Left renal pelvis (tissue), 4 donors: ENCODE data around the gene NHS. TPM values are rescaled to one million over a fixed set of nuclear protein-coding genes. Genes with fewer than 3 reads are reported as not detected.

Experiments used
- DNase-seq, 4 donors: peaks; one replicate each; pipeline ENCODE4 v3.0.0-alpha.2; 2013; ENCODE audit warnings: low read depth in 4 of 4, low spot score in 3 of 4
- polyA plus RNA-seq, 4 donors: library from polyadenylated mRNA; unstranded; fragments of 120-200 nt; gene quantifications; one replicate each; pipeline ENCODE4 v1.2.1, GENCODE V29; 2013; ENCODE audit not compliant: insufficient read length in 4 of 4

Gene NHS
- polyA plus RNA-seq, 4 donors = 15.5 to 20.0 (median 19.0) TPM

DNA sequence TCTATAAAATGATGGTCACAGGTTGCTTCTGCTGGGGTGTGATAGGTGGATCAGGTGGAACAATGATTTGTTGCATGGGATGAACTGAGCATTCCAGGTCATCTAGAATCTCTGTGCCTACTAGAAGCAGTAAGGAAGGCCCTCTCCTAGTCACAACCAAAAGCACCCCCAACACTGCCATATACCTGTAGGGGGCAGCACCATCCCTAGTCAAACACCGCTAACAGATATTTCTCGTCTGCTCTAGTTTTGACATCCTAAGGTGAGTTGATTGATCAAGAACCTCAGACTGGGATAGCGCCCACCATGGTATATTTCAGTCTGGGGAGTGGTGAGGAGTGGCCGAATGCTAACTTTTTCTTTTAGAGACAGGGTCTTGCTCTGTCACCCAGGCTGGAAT, 160.2 kb downstream of the NHS start:
- no peak for DNase-seq

DNA sequence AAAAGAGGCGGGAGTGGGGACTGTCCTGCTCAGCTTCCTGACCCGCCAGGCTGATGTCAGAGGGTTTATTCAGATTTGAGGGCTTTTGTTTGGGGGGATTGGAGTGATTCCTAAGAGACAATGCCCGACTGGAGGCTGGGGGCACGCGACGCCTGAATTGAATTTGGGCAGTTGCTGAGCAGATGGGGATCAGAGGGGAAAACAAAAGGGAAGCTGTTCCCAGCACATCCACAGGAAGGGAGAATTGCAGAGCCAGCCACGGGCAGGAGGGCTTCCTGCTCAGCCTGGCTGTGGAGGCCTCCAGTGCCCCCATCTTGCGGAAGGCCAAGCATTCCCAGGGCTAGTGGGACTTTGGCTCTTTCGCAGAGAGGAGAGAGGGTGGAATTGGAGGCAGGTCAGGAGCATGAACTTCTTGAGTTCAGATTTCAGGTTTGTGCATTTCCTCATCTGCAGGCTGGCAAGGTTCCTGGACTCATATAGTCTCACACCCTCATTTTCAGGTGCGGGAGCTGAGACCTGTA, 162.8 kb downstream of the NHS start:
- DNase-seq = no peak

GRCh38 chrX:17542123-17542522, 167.1 kb downstream of the NHS start:
- no peak for DNase-seq

- no peak for DNase-seq
Observed at GRCh38 chrX:17544821-17545220, 169.8 kb downstream of the NHS start.

- no peak for DNase-seq
Observed at GRCh38 chrX:17546356-17546755, 171.4 kb downstream of the NHS start.

GRCh38 chrX:17547658-17548057, 172.7 kb downstream of the NHS start:
- DNase-seq = no peak

DNA sequence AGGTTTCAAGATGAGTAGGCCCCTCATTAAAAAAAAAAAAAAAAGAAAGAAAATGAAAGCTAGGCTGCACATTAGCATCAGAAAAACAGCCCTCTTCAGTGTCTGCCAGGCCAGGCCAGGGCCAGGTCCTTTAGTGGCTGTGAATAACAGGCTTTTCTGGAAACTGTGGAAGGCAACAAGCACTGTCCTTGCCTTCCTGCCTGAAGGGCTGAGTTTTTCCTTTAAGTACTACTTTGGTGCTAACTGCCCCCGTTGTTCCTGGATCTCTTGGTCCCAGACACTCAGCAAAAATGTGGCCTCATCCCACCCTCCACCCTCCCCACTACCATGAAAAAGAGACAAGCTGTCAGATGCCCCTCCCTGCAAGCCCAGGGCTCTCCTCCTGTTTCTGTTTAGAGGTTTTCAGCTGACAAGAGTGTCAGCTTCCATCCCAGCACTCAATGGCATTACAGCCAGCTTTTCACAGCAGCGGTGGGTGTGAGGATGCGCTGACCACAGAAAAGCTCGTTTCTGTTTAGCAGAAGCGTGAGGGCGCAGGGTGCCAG, 174.2 kb downstream of the NHS start:
- no peak for DNase-seq

GRCh38 chrX:17550011-17550410, 175.0 kb downstream of the NHS start:
- DNase-seq = no peak

DNA sequence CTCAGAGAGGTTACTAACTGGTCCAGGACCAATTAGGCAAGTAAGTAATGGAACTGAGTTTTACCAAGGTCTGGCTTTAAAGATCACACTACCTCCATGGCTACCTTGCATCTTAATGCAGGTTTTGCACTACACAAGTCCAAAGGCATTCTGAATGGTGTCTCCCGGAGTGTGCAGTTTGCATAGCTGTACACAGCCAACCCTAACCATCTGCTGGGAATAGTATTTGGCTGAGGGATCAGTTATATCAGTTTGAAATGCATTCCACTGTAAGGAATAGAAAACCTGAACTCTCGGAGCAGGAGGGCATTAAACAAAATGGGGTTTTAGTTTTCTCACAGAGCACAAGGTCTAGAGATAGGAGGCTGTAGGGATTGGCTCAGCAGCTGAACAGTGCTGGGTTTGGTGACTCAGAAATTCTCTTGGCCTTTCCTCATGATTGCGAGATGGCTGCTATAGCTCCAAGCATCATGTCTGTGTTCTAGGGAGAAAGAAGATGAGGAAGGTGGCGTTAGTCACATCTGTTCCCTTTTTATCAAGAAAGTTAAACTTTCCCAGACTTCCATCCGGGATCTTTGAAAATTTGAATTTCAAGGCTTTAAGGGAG, 177.1 kb downstream of the NHS start:
- DNase-seq = no peak

DNA sequence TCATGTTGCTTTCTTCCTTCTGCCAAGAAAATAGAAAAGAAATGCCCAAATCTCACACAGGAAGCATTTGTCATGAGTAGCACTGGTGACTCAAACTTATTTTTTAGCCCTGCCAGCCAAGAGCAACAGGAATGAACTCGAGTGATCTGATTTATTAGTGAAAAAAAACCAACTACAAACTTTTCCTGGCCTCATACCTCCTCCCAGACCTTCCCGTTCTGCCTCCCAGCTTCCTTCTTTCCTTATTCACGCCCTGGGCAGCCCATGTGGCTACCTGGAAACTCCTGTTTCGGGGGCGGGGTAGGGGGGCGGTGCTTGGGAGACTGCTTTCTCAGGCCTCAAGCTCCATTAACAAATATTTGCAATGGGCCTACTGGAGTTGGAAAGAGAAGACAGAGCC, 178.5 kb downstream of the NHS start:
- no peak for DNase-seq

GRCh38 chrX:17553961-17554482, 179.0 kb downstream of the NHS start:
- DNase-seq = no peak

DNA sequence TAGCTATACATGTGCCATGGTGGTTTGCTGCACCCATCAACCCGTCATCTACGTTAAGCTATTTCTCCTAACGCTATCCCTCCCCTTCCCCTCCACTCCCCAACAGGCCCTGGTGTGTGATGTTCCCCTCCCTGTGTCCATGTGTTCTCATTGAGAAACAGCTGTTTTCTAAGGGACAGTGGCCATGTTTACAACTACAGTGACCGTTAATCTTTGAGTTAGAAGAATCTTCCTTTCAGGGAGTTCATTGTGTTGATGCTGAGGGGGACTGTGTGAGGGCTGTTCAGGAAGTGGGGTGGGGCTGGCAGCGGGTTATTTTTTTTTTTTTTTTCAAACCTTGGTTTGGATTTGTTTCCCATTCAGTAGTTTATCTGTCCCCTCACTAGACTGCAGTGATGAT, 179.9 kb downstream of the NHS start:
- no peak for DNase-seq

- no peak for DNase-seq
Observed at GRCh38 chrX:17555846-17556245, 180.8 kb downstream of the NHS start.

GRCh38 chrX:17559728-17560379, 184.9 kb downstream of the NHS start:
- DNase-seq = peak in 1 of 4 donors; percentile 49

GRCh38 chrX:17560385-17560784, 185.4 kb downstream of the NHS start:
- no peak for DNase-seq

DNA sequence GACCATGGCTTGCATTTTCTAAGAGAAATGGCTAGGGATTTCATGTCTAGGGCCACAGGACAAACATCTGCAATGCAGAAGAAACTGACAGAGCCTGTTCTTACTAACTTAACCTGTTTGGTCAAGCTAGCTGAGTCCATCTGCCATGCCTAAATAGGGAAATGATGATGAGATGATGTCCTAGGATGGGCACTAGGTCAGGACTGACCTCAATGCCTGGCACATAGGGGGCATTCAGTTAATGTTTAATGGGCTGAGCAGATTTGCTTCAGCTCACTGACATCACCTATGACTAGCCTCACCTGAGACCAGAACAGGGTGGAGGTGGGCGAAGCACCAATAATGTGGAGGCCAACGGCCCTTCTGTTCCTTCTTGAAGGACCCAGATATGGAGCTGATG, 188.1 kb downstream of the NHS start:
- no peak for DNase-seq

DNA sequence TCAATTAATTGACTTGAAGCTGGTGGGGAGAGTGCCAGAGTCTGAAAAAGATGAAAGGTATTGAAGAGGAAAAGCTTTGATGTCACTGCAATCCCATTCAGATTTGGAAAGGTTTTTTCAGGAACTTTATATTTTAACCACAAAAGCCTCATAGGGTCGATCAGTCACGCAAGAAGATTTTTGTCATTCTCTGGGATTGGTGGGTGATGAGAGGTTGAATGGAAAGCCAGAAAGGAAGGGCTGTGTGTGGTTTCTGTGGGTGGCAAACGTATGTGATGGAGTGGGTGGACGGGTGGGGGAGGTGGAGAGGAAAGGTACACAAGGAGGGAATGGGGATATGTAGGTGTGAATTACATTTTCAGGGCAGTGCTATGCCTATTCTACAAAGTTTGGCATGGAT, 188.5 kb downstream of the NHS start:
- DNase-seq = no peak

DNA sequence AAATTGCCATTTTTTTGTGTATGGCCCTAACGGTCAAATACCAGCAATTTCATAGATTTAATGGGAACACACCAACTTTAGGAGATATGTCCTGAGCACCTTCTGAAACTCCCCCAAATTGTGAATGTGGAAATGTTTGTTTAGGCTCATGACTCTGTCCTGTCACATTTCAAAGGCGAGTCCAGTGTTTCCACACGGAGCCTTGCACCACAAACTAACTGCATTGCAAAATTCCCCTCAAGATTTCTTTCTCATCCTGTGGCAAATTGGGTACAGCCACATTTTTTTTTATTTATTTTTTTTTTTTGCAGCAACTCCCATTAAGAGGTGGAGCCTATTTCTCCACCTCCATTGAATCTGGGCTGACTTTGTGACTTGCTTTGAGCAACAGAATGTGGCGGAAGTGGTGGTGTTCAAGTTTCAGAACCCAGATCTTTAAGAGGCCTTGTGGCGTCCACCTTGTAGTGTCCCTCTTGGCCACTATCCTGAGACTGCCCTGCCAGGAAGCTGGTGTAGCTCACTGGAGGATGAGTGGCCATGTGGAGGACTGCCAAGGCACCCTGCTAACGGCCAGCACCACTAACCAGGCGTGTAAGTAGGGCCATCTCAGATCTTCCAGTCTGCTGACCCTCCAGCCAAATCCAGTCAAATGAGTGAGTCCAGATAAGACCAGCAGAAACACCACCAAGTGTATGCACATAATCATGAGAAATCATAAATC, 189.8 kb downstream of the NHS start:
- no peak for DNase-seq

- DNase-seq = no peak
Observed at GRCh38 chrX:17566740-17567139, 191.7 kb downstream of the NHS start.

- DNase-seq = no peak
Observed at GRCh38 chrX:17567187-17567586, 192.2 kb downstream of the NHS start.

DNA sequence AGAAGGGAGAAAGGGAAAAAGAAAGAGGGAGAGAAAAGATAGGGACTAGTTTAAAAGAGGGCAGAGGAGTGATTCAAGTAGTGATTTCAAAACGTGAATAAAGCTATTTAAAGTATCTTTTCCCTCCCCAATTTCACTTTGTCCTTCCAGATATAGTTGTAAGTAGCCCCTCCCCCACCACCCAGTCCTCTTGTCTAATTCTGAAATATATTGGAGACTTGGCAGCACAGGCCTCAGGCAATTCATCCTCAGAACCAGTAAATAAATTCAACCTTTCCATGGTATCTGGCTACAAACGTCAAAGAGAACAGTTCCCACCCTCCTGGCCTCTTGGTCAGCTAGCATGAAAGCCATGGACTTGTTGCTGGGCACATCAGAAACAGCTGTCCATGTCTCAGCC, 192.8 kb downstream of the NHS start:
- no peak for DNase-seq
